NCI-H1105 (cell line): ENCODE data around the gene SSBP3.
A peak's percentile ranks its signal among the peaks of the same experiment; 100 is the strongest.

Source experiments
- DNase-seq: peaks from one replicate; lab custom pipeline; 2025; lab: John Stamatoyannopoulos, UW

SSBP3 gene

GRCh38 chr1:54371038-54371941, 34.9 kb downstream of the SSBP3 start:
- DNase-seq, result peak; percentile 49

GRCh38 chr1:54370287-54370989, 35.8 kb downstream of the SSBP3 start:
- no peak for DNase-seq

- no peak for DNase-seq
Observed at GRCh38 chr1:54367613-54368012, 38.6 kb downstream of the SSBP3 start.

- DNase-seq, result no peak
Observed at GRCh38 chr1:54365847-54366246, 40.3 kb downstream of the SSBP3 start.

- no peak for DNase-seq
Observed at GRCh38 chr1:54365398-54365797, 40.8 kb downstream of the SSBP3 start.

- no peak for DNase-seq
Observed at GRCh38 chr1:54364995-54365394, 41.2 kb downstream of the SSBP3 start.

GRCh38 chr1:54364582-54364981, 41.6 kb downstream of the SSBP3 start:
- DNase-seq, result no peak

GRCh38 chr1:54363925-54364324, 42.3 kb downstream of the SSBP3 start:
- DNase-seq, result no peak

- no peak for DNase-seq
Observed at GRCh38 chr1:54362881-54363340, 43.3 kb downstream of the SSBP3 start.

GRCh38 chr1:54361342-54361741, 44.9 kb downstream of the SSBP3 start:
- no peak for DNase-seq

- no peak for DNase-seq
Observed at GRCh38 chr1:54360165-54361005, 45.8 kb downstream of the SSBP3 start.

- DNase-seq, result no peak
Observed at GRCh38 chr1:54359393-54360162, 46.6 kb downstream of the SSBP3 start.

- no peak for DNase-seq
Observed at GRCh38 chr1:54358503-54359168, 47.6 kb downstream of the SSBP3 start.

- DNase-seq, result no peak
Observed at GRCh38 chr1:54357967-54358366, 48.2 kb downstream of the SSBP3 start.

- DNase-seq, result no peak
Observed at GRCh38 chr1:54356680-54357147, 49.5 kb downstream of the SSBP3 start.

- DNase-seq, result no peak
Observed at GRCh38 chr1:54355931-54356679, 50.1 kb downstream of the SSBP3 start.

GRCh38 chr1:54354899-54355298, 51.3 kb downstream of the SSBP3 start:
- DNase-seq, result no peak

GRCh38 chr1:54353959-54354358, 52.2 kb downstream of the SSBP3 start:
- DNase-seq, result no peak

- DNase-seq, result no peak
Observed at GRCh38 chr1:54352755-54353154, 53.4 kb downstream of the SSBP3 start.

GRCh38 chr1:54350360-54350759, 55.8 kb downstream of the SSBP3 start:
- no peak for DNase-seq
